Upper lobe of right lung (tissue), 1 donor: ENCODE results near the gene SLIT2. TPM values are rescaled to one million over a fixed set of nuclear protein-coding genes. Genes with fewer than 3 reads are reported as not detected.

Experiments used
- ATAC-seq: fragments of 200-7000 bp; cut with Tn5 transposase; one replicate; pipeline ENCODE4 v1.9.1; 2020; ENCODE audit warnings: mild to moderate bottlenecking, moderate library complexity
- DNase-seq: peaks from one replicate; pipeline ENCODE4 v3.0.0-alpha.2; 2020
- H3K27ac ChIP-seq: fragments of 200-600 bp; one replicate; pipeline ENCODE4 v1.8.0; 2022
- H3K27me3 ChIP-seq: fragments of 200-600 bp; one replicate; pipeline ENCODE4 v1.8.0; 2022; ENCODE audit warnings: mild to moderate bottlenecking
- H3K36me3 ChIP-seq: fragments of 200-600 bp; one replicate; pipeline ENCODE4 v1.8.0; 2022
- H3K4me1 ChIP-seq: fragments of 200-600 bp; one replicate; pipeline ENCODE4 v1.8.0; 2022
- H3K4me3 ChIP-seq: fragments of 200-600 bp; one replicate; pipeline ENCODE4 v1.8.0; 2022; ENCODE audit warnings: mild to moderate bottlenecking
- H3K9me3 ChIP-seq: fragments of 200-600 bp; one replicate; pipeline ENCODE4 v1.8.0; 2022
- intact Hi-C: fragments of 100-400 bp; cut with DNase I; formaldehyde crosslinking; loops from one replicate; pipeline ENCODE4 v1.11.0; 2022
- total RNA-seq: library from RNA; stranded (reverse); fragmentation: NEBNext Ultra II Directional; extraction: Animal tissue kit (Norgen Biotek cat#: 25700); gene quantifications from one replicate; pipeline ENCODE4 v1.2.1, GENCODE V29; 2021
- TF ChIP-seq, protein P1 (sequence below): fragments of 200-600 bp; IDR thresholded peaks from one replicate; pipeline ENCODE4 v1.8.0; 2022; ENCODE audit warnings: antibody characterized with exemption
- donor health status: DM: no; HTN: yes; CAD: no; lungs with severe emphysema.

The SLIT2 gene
- total RNA-seq, 1 donor from 2014 or later, result 181 TPM

GRCh38 chr4:20284990-20285389, 33.3 kb downstream of the SLIT2 start:
- Histone ChIP-seq H3K36me3 (no peaks in the 10 kb centered on the region), H3K27me3 (no peaks in the 10 kb centered on the region), H3K27ac (no peak overlapping the region), H3K4me1 (no peaks in the 10 kb centered on the region), H3K9me3 (no peaks in the 10 kb centered on the region), H3K4me3 (no peak overlapping the region)
- no peak for DNase-seq
- ATAC-seq, result no peak
- TF ChIP-seq, protein P1, sequence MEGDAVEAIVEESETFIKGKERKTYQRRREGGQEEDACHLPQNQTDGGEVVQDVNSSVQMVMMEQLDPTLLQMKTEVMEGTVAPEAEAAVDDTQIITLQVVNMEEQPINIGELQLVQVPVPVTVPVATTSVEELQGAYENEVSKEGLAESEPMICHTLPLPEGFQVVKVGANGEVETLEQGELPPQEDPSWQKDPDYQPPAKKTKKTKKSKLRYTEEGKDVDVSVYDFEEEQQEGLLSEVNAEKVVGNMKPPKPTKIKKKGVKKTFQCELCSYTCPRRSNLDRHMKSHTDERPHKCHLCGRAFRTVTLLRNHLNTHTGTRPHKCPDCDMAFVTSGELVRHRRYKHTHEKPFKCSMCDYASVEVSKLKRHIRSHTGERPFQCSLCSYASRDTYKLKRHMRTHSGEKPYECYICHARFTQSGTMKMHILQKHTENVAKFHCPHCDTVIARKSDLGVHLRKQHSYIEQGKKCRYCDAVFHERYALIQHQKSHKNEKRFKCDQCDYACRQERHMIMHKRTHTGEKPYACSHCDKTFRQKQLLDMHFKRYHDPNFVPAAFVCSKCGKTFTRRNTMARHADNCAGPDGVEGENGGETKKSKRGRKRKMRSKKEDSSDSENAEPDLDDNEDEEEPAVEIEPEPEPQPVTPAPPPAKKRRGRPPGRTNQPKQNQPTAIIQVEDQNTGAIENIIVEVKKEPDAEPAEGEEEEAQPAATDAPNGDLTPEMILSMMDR, result no peak
- intact Hi-C loops, result no loop called here

GRCh38 chr4:20287246-20287645, 35.5 kb downstream of the SLIT2 start:
- intact Hi-C loops, result no loop called here
- DNase-seq, result no peak
- Histone ChIP-seq H3K36me3 (no peaks in the 10 kb centered on the region), H3K4me1 (no peaks in the 10 kb centered on the region), H3K27ac (no peak overlapping the region), H3K27me3 (no peaks in the 10 kb centered on the region), H3K4me3 (no peak overlapping the region), H3K9me3 (no peaks in the 10 kb centered on the region)
- ATAC-seq, result no peak
- TF ChIP-seq, protein P1, result no peak

GRCh38 chr4:20288047-20288650, 36.4 kb downstream of the SLIT2 start:
- H3K4me1 ChIP-seq, result no peaks in the 10 kb centered on the region
- H3K36me3 ChIP-seq, result no peaks in the 10 kb centered on the region
- ATAC-seq, result no peak
- TF ChIP-seq, protein P1, result no peak
- H3K27me3 ChIP-seq, result no peaks in the 10 kb centered on the region
- no peak overlapping the region for H3K4me3 ChIP-seq
- intact Hi-C loops, result no loop called here
- H3K27ac ChIP-seq, result no peak overlapping the region
- H3K9me3 ChIP-seq, result no peaks in the 10 kb centered on the region
- DNase-seq, result no peak

DNA sequence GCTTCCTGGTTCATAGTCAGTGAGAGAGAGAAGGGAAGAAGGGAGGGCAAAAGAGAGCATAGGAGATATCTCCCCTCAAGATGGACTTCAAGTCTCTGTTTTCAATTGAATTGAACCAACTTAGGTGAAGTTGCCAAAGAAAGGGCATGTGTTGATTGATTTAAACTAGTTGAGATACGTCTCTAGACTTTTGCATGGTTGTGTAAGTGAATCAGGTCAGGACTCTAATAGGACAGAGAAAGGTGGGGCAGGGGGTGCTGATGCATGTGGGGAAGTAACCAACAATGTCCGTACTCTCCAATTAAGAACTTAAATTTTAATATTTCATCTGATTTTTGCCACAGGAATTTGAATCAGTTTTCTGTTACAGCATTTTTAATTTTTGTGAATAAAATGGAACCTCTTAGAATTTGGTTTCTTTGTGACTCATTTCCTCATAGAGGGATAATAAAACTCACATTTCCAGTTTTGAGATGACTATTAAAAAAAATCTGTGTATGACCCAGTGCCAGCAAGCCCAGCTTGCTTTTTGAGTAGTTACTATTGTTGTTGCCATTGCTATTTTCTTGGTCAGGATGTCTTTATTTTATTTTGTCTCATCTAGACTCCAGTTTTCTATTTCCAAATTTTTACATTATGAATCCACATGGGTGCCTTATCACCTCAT, 37.3 kb downstream of the SLIT2 start:
- Histone ChIP-seq H3K4me1 (no peaks in the 10 kb centered on the region), H3K36me3 (no peaks in the 10 kb centered on the region), H3K27ac (no peak overlapping the region), H3K27me3 (no peaks in the 10 kb centered on the region), H3K9me3 (no peaks in the 10 kb centered on the region), H3K4me3 (no peak overlapping the region)
- DNase-seq, result no peak
- intact Hi-C loops, result no loop called here
- ATAC-seq, result no peak
- TF ChIP-seq, protein P1, result no peak

DNA sequence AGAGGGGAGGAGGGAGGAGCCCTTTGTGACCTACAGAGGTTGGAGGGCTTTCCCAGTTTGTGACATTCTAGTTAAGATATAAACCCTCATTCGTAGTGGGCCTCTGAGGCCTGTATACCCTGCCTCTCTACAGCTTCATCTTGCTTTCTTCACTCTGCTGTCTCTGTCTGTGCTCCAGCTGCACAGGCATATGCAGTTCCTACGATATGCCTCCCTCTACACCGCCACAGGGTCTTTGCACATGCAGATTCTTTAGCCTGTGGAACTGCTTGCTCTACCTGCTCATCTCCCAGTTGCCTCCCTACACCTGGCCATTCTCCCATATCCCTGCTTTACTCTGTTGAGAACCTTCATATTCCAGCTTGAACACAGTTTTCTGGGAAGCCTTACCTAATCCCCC, 38.1 kb downstream of the SLIT2 start:
- H3K36me3 ChIP-seq, result no peaks in the 10 kb centered on the region
- no peak for DNase-seq
- H3K27ac ChIP-seq, result no peak overlapping the region
- no peak overlapping the region for H3K4me3 ChIP-seq
- H3K27me3 ChIP-seq, result no peaks in the 10 kb centered on the region
- ATAC-seq, result no peak
- TF ChIP-seq, protein P1, result no peak
- no peaks in the 10 kb centered on the region for H3K4me1 ChIP-seq
- intact Hi-C loops, result no loop called here
- no peaks in the 10 kb centered on the region for H3K9me3 ChIP-seq
